Colonic mucosa (tissue), 4 donors: Measurements from ENCODE around the gene CRTAC1. TPM values are rescaled to one million over a fixed set of nuclear protein-coding genes. Genes with fewer than 3 reads are reported as not detected.

Source experiments
- DNase-seq: peaks from one replicate; pipeline ENCODE4 v3.0.0-alpha.2; 2020
- H3K27ac ChIP-seq: fragments of 200-600 bp; one replicate; pipeline ENCODE4 v1.8.0; 2021
- H3K27me3 ChIP-seq: fragments of 200-600 bp; one replicate; pipeline ENCODE4 v1.8.0; 2021
- H3K36me3 ChIP-seq: fragments of 200-600 bp; one replicate; pipeline ENCODE4 v1.8.0; 2021
- H3K4me1 ChIP-seq: fragments of 200-600 bp; one replicate; pipeline ENCODE4 v1.8.0; 2021; ENCODE audit warnings: mild to moderate bottlenecking
- H3K4me3 ChIP-seq: fragments of 200-600 bp; one replicate; pipeline ENCODE4 v1.8.0; 2021
- H3K9ac ChIP-seq, 2 donors: one replicate each; pipeline ENCODE4 v1.7.0; 2013; ENCODE audit warnings: control low read depth in 2 of 2, low read depth in 2 of 2, low read length in 2 of 2
- H3K9me3 ChIP-seq: fragments of 200-600 bp; one replicate; pipeline ENCODE4 v1.8.0; 2021
- CTCF ChIP-seq: fragments of 200-600 bp; IDR thresholded peaks from one replicate; pipeline ENCODE4 v1.8.0; 2022; ENCODE audit warnings: antibody characterized with exemption, mild to moderate bottlenecking
- intact Hi-C: fragments of 100-400 bp; cut with DNase I; formaldehyde crosslinking; loops from one replicate; pipeline ENCODE4 v1.14.1; 2022
- total RNA-seq, 2 donors: library from RNA; stranded (reverse); fragmentation: NEBNext Ultra II Directional in 1 of 2; extraction: Animal tissue kit (Norgen Biotek cat#: 25700) in 1 of 2; gene quantifications; one replicate each; pipeline ENCODE4 v1.2.1, GENCODE V29; 2021
- donor health status: healthy.
- donor health status: DM: no; HTN: no; CAD: no.
- donor health status: DM: no; HTN: no; CAD: no.

Gene CRTAC1
- total RNA-seq, 2 donors from 2014 or later, result 0.17 to 1.4 TPM

- intact Hi-C loops, result no loop called here
- H3K9me3 ChIP-seq, result no peaks in the 10 kb centered on the region
- H3K27ac ChIP-seq, result no peak overlapping the region
- no peaks in the 10 kb centered on the region for H3K27me3 ChIP-seq
- no peak overlapping the region for H3K9ac ChIP-seq
- H3K36me3 ChIP-seq, result no peaks in the 10 kb centered on the region
- no peak overlapping the region for H3K4me3 ChIP-seq
- H3K4me1 ChIP-seq, result no peaks in the 10 kb centered on the region
- no peak for DNase-seq
- no peak for TF ChIP-seq CTCF
Measured at GRCh38 chr10:97936126-97936525, 94.3 kb downstream of the CRTAC1 start.

GRCh38 chr10:97932932-97933530, 97.4 kb downstream of the CRTAC1 start:
- Histone ChIP-seq H3K27ac (no peak overlapping the region), H3K27me3 (no peaks in the 10 kb centered on the region), H3K36me3 (no peaks in the 10 kb centered on the region), H3K9me3 (no peaks in the 10 kb centered on the region), H3K9ac (no peak overlapping the region), H3K4me1 (no peaks in the 10 kb centered on the region), H3K4me3 (no peak overlapping the region)
- TF ChIP-seq CTCF, result no peak
- intact Hi-C loops, result no loop called here
- no peak for DNase-seq

- no peak for TF ChIP-seq CTCF
- no peaks in the 10 kb centered on the region for H3K27me3 ChIP-seq
- no peaks in the 10 kb centered on the region for H3K36me3 ChIP-seq
- H3K4me1 ChIP-seq, result no peaks in the 10 kb centered on the region
- DNase-seq, result no peak
- H3K9ac ChIP-seq, result no peak overlapping the region
- H3K9me3 ChIP-seq, result no peaks in the 10 kb centered on the region
- no peak overlapping the region for H3K27ac ChIP-seq
- intact Hi-C loops, result no loop called here
- H3K4me3 ChIP-seq, result no peak overlapping the region
Measured at GRCh38 chr10:97931041-97931440, 99.4 kb downstream of the CRTAC1 start.

- H3K4me1 ChIP-seq, result no peaks in the 10 kb centered on the region
- H3K4me3 ChIP-seq, result no peak overlapping the region
- H3K9ac ChIP-seq, result no peak overlapping the region
- no peaks in the 10 kb centered on the region for H3K9me3 ChIP-seq
- no peaks in the 10 kb centered on the region for H3K36me3 ChIP-seq
- H3K27me3 ChIP-seq, result no peaks in the 10 kb centered on the region
- intact Hi-C loops, result no loop called here
- no peak for TF ChIP-seq CTCF
- no peak overlapping the region for H3K27ac ChIP-seq
- no peak for DNase-seq
Measured at GRCh38 chr10:97928897-97929296, 101.5 kb downstream of the CRTAC1 start.

- H3K27me3 ChIP-seq, result no peaks in the 10 kb centered on the region
- no peaks in the 10 kb centered on the region for H3K9me3 ChIP-seq
- no peak for TF ChIP-seq CTCF
- no peak for DNase-seq
- H3K36me3 ChIP-seq, result no peaks in the 10 kb centered on the region
- intact Hi-C loops, result no loop called here
- H3K9ac ChIP-seq, result no peak overlapping the region
- H3K4me1 ChIP-seq, result no peaks in the 10 kb centered on the region
- no peak overlapping the region for H3K27ac ChIP-seq
- H3K4me3 ChIP-seq, result no peak overlapping the region
Measured at GRCh38 chr10:97927622-97928021, 102.8 kb downstream of the CRTAC1 start.
